ENCODE results near the gene ENTREP1.

Gene ENTREP1

GRCh38 chr9:69324549-69325401 lies at the start of gene ENTREP1:
Gene ENTREP1 (plus strand): TSS chr9:69325215. CDS start chr9:69325310, 95 bp downstream.
- no peak for TF ChIP-seq ZFX (IDR thresholded peaks at IDR 0.05)
- no peak; the same call in 1 of the 2 replicates for TF ChIP-seq CTCF (conservative IDR thresholded peaks at IDR 0.05)
- no peak within 1 kb of the TSS; the same call in 1 of the 2 replicates for H3K27ac ChIP-seq

- no peak for TF ChIP-seq ZFX (IDR thresholded peaks at IDR 0.05)
- no peak for TF ChIP-seq CTCF (conservative IDR thresholded peaks at IDR 0.05)
- no peak overlapping the region for H3K27ac ChIP-seq
Measured at GRCh38 chr9:69276775-69277174, 48.2 kb upstream of the ENTREP1 start.

GRCh38 chr9:69279084-69279731 lies 45.8 kb upstream of the ENTREP1 start:
- TF ChIP-seq CTCF (conservative IDR thresholded peaks at IDR 0.05) = no peak
- no peak for TF ChIP-seq ZFX (IDR thresholded peaks at IDR 0.05)
- H3K27ac ChIP-seq = no peak overlapping the region

- TF ChIP-seq ZFX (IDR thresholded peaks at IDR 0.05) = no peak
Measured at GRCh38 chr9:69279733-69280132, 45.3 kb upstream of the ENTREP1 start.

GRCh38 chr9:69283003-69283402 lies 42.0 kb upstream of the ENTREP1 start:
- no peak overlapping the region for H3K27ac ChIP-seq
- no peak for TF ChIP-seq ZFX (IDR thresholded peaks at IDR 0.05)
- TF ChIP-seq CTCF (conservative IDR thresholded peaks at IDR 0.05) = no peak

More at GRCh38 chr9:69279733-69280132, 45.3 kb upstream of the ENTREP1 start:
- no peak overlapping the region for H3K27ac ChIP-seq

- H3K27ac ChIP-seq = no peak overlapping the region
- peak; percentile 39 for TF ChIP-seq CTCF (conservative IDR thresholded peaks at IDR 0.05)
- TF ChIP-seq ZFX (IDR thresholded peaks at IDR 0.05) = no peak
Measured at GRCh38 chr9:69292078-69292477, 32.9 kb upstream of the ENTREP1 start.

GRCh38 chr9:69293156-69293555 lies 31.9 kb upstream of the ENTREP1 start:
- no peak overlapping the region for H3K27ac ChIP-seq

More at GRCh38 chr9:69293156-69293555, 31.9 kb upstream of the ENTREP1 start:
- TF ChIP-seq CTCF (conservative IDR thresholded peaks at IDR 0.05) = no peak
- no peak for TF ChIP-seq ZFX (IDR thresholded peaks at IDR 0.05)

Measured in C4-2B (cell line).